Colonic mucosa (tissue), 4 donors: ENCODE measurements around the gene GABBR2. TPM values are rescaled to one million over a fixed set of nuclear protein-coding genes. Genes with fewer than 3 reads are reported as not detected.

Experiments
- DNase-seq: peaks from one replicate; pipeline ENCODE4 v3.0.0-alpha.2; 2020
- H3K27ac ChIP-seq: fragments of 200-600 bp; one replicate; pipeline ENCODE4 v1.8.0; 2021
- H3K27me3 ChIP-seq: fragments of 200-600 bp; one replicate; pipeline ENCODE4 v1.8.0; 2021
- H3K36me3 ChIP-seq: fragments of 200-600 bp; one replicate; pipeline ENCODE4 v1.8.0; 2021
- H3K4me1 ChIP-seq: fragments of 200-600 bp; one replicate; pipeline ENCODE4 v1.8.0; 2021; ENCODE audit warnings: mild to moderate bottlenecking
- H3K4me3 ChIP-seq: fragments of 200-600 bp; one replicate; pipeline ENCODE4 v1.8.0; 2021
- H3K9ac ChIP-seq, 2 donors: one replicate each; pipeline ENCODE4 v1.7.0; 2013; ENCODE audit warnings: control low read depth in 2 of 2, low read depth in 2 of 2, low read length in 2 of 2
- H3K9me3 ChIP-seq: fragments of 200-600 bp; one replicate; pipeline ENCODE4 v1.8.0; 2021
- intact Hi-C: fragments of 100-400 bp; cut with DNase I; formaldehyde crosslinking; loops from one replicate; pipeline ENCODE4 v1.14.1; 2022
- total RNA-seq, 2 donors: library from RNA; stranded (reverse); fragmentation: NEBNext Ultra II Directional in 1 of 2; extraction: Animal tissue kit (Norgen Biotek cat#: 25700) in 1 of 2; gene quantifications; one replicate each; pipeline ENCODE4 v1.2.1, GENCODE V29; 2021
- TF ChIP-seq, protein P1 (sequence below): fragments of 200-600 bp; IDR thresholded peaks from one replicate; pipeline ENCODE4 v1.8.0; 2022; ENCODE audit warnings: antibody characterized with exemption, mild to moderate bottlenecking
- donor health status: healthy.
- donor health status: DM: no; HTN: no; CAD: no.
- donor health status: DM: no; HTN: no; CAD: no.

Gene GABBR2
- total RNA-seq, 2 donors from 2014 or later, result 0.05 TPM; not detected in 1

GRCh38 chr9:98602839-98603500, 105.8 kb downstream of the GABBR2 start:
- Histone ChIP-seq H3K4me3 (no peak overlapping the region), H3K4me1 (no peaks in the 10 kb centered on the region), H3K9ac (no peak overlapping the region), H3K36me3 (no peaks in the 10 kb centered on the region), H3K27me3 (no peaks in the 10 kb centered on the region), H3K9me3 (no peaks in the 10 kb centered on the region), H3K27ac (no peak overlapping the region)
- intact Hi-C loops, result no loop called here
- no peak for DNase-seq
- TF ChIP-seq, protein P1, sequence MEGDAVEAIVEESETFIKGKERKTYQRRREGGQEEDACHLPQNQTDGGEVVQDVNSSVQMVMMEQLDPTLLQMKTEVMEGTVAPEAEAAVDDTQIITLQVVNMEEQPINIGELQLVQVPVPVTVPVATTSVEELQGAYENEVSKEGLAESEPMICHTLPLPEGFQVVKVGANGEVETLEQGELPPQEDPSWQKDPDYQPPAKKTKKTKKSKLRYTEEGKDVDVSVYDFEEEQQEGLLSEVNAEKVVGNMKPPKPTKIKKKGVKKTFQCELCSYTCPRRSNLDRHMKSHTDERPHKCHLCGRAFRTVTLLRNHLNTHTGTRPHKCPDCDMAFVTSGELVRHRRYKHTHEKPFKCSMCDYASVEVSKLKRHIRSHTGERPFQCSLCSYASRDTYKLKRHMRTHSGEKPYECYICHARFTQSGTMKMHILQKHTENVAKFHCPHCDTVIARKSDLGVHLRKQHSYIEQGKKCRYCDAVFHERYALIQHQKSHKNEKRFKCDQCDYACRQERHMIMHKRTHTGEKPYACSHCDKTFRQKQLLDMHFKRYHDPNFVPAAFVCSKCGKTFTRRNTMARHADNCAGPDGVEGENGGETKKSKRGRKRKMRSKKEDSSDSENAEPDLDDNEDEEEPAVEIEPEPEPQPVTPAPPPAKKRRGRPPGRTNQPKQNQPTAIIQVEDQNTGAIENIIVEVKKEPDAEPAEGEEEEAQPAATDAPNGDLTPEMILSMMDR, result no peak

GRCh38 chr9:98600631-98601030, 108.1 kb downstream of the GABBR2 start:
- Histone ChIP-seq H3K27me3 (no peaks in the 10 kb centered on the region), H3K36me3 (no peaks in the 10 kb centered on the region), H3K4me3 (no peak overlapping the region), H3K9ac (no peak overlapping the region), H3K27ac (no peak overlapping the region), H3K4me1 (no peaks in the 10 kb centered on the region), H3K9me3 (no peaks in the 10 kb centered on the region)
- intact Hi-C loops, result no loop called here
- DNase-seq, result no peak
- TF ChIP-seq, protein P1, result no peak

GRCh38 chr9:98599566-98600216, 109.0 kb downstream of the GABBR2 start:
- Histone ChIP-seq H3K4me1 (no peaks in the 10 kb centered on the region), H3K9me3 (no peaks in the 10 kb centered on the region), H3K27me3 (no peaks in the 10 kb centered on the region), H3K27ac (no peak overlapping the region), H3K9ac (no peak overlapping the region), H3K36me3 (no peaks in the 10 kb centered on the region), H3K4me3 (no peak overlapping the region)
- intact Hi-C loops, result no loop called here
- DNase-seq, result no peak
- TF ChIP-seq, protein P1, result no peak

DNA sequence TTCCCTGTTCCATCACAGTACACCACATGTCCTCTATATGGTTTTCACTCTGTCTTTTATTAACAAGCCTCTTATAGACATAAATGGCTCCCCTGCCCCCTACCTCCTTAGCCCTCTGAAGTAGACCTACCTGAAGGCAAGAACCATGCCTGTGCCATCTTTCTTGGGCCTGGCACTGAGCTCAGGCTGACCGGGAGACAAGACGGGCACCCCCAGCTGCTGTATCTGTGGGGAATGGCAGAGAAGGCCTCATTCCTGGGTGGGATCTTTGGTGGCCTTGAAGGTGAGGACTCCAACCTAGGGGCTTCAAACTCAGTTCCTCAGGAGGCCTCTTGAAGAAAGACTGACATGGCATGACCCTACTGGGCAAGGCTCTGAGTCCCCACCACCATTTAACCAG, 109.9 kb downstream of the GABBR2 start:
- TF ChIP-seq, protein P1, result no peak
- H3K9me3 ChIP-seq, result no peaks in the 10 kb centered on the region
- intact Hi-C loops, result no loop called here

GRCh38 chr9:98597236-98597771, 111.4 kb downstream of the GABBR2 start:
- no peak for DNase-seq
- no peaks in the 10 kb centered on the region for H3K27me3 ChIP-seq
- no peak overlapping the region for H3K27ac ChIP-seq
- no peak overlapping the region for H3K4me3 ChIP-seq
- no peak overlapping the region for H3K9ac ChIP-seq
- no peaks in the 10 kb centered on the region for H3K9me3 ChIP-seq
- no peaks in the 10 kb centered on the region for H3K4me1 ChIP-seq
- TF ChIP-seq, protein P1, result no peak
- intact Hi-C loops, result no loop called here
- H3K36me3 ChIP-seq, result no peaks in the 10 kb centered on the region

More for the DNA sequence above, 109.9 kb downstream of the GABBR2 start:
- Histone ChIP-seq H3K27ac (no peak overlapping the region), H3K27me3 (no peaks in the 10 kb centered on the region), H3K36me3 (no peaks in the 10 kb centered on the region), H3K4me1 (no peaks in the 10 kb centered on the region), H3K4me3 (no peak overlapping the region), H3K9ac (no peak overlapping the region)
- DNase-seq, result no peak
